HCT116 (cell line): ENCODE results near the gene PER2. TPM values are rescaled to one million over a fixed set of nuclear protein-coding genes. Genes with fewer than 3 reads are reported as not detected.

Source experiments
- ATAC-seq: fragments of 200-7000 bp; cut with Tn5 transposase; 2 replicates; pipeline ENCODE4 v1.9.1; 2020; ENCODE audit warnings: mild to moderate bottlenecking, moderate library complexity
- BruUV-seq: library from RNA; stranded (reverse); fragments of 400-500 nt; replicated peaks from 2 replicates; lab custom pipeline; 2021; lab: Mats Ljungman, UMichigan
- CTCF ChIA-PET: fragments of 300-600 bp; sonication (Branson Sonifier 250); formaldehyde crosslinking; loops from one replicate; lab custom pipeline; 2021; ENCODE audit warnings: antibody characterized with exemption; lab: Charles Lee
- POLR2A ChIA-PET: fragments of 300-600, 350-600 bp; sonication (Branson Sonifier 250); formaldehyde crosslinking; loops from one replicate; lab custom pipeline; 2021; ENCODE audit warnings: antibody characterized with exemption; lab: Charles Lee
- RAD21 ChIA-PET, 2 experiments: fragments of 300-600 bp; sonication (Branson Sonifier 250); formaldehyde crosslinking; loops; one replicate each; lab custom pipeline; 2023; ENCODE audit warnings: low total read pairs in 2 of 2; ENCODE audit not compliant: uncharacterized antibody in 2 of 2, unreplicated experiment in 2 of 2, low non-redundant PET in 1 of 2; lab: Charles Lee
- DNase-seq: peaks from one replicate; pipeline ENCODE4 v3.0.0-alpha.2; 2010; ENCODE audit warnings: low read depth, low spot score
- H2AFZ ChIP-seq: fragments of 200-600 bp; shearing (Covaris generic), sonication (generic); 2 replicates; pipeline ENCODE4 v1.6.1; 2017; ENCODE audit warnings: low read depth, mixed run types, mixed read lengths, antibody characterized with exemption, low read length; ENCODE audit not compliant: poor library complexity, severe bottlenecking
- H3K27ac ChIP-seq: 2 replicates; pipeline ENCODE4 v1.5.1; 2012; ENCODE audit warnings: low read depth, low read length
- H3K27me3 ChIP-seq: fragments of 200-600 bp; sonication (generic); 2 replicates; pipeline ENCODE4 v1.6.1; 2016; ENCODE audit warnings: mixed run types, low read length, mixed read lengths; ENCODE audit not compliant: insufficient read depth
- H3K36me3 ChIP-seq, 2 experiments: fragments of 200-500 bp in 1 of 2; fragments of 200-600 bp in 1 of 2; sonication (Bioruptor generic) in 1 of 2; sonication (generic) in 1 of 2; 2 replicates each; pipeline versions ENCODE4 v1.5.1 to v1.6.1; 2014 to 2016; ENCODE audit warnings: low read length in 2 of 2, inconsistent platforms in 1 of 2, mixed read lengths in 1 of 2, mixed run types in 1 of 2; ENCODE audit not compliant: insufficient read depth in 2 of 2, control insufficient read depth in 1 of 2
- H3K4me1 ChIP-seq, 2 experiments: fragments of 200-600 bp in 1 of 2; sonication (generic) in 1 of 2; 2 replicates each; pipeline versions ENCODE4 v1.5.1 to v1.6.1; 2012 to 2017; ENCODE audit warnings: low read length in 2 of 2, inconsistent platforms in 1 of 2, mild to moderate bottlenecking in 1 of 2, mixed read lengths in 1 of 2, mixed run types in 1 of 2, moderate library complexity in 1 of 2; ENCODE audit not compliant: insufficient read depth in 2 of 2, control insufficient read depth in 1 of 2
- H3K4me2 ChIP-seq: fragments of 200-600 bp; sonication (generic); 2 replicates; pipeline ENCODE4 v1.6.1; 2017; ENCODE audit warnings: mixed run types, low read length, mixed read lengths
- H3K4me3 ChIP-seq, 2 experiments: fragments of 200-600 bp in 1 of 2; sonication (generic) in 1 of 2; replicated peaks in 1 of 2; 2 replicates each; pipeline ENCODE4 v1.5.1; 2011 to 2016; ENCODE audit warnings: low read length in 2 of 2, control low read depth in 1 of 2, low read depth in 1 of 2, mild to moderate bottlenecking in 1 of 2, mixed read lengths in 1 of 2, mixed run types in 1 of 2
- H3K79me2 ChIP-seq: fragments of 200-600 bp; sonication (generic); 2 replicates; pipeline ENCODE4 v1.6.1; 2017; ENCODE audit warnings: mild to moderate bottlenecking, mixed run types, low read length, moderate library complexity, mixed read lengths; ENCODE audit not compliant: insufficient read depth
- H3K9ac ChIP-seq: fragments of 200-600 bp; sonication (generic); 2 replicates; pipeline ENCODE4 v1.6.1; 2016; ENCODE audit warnings: low read length, mixed read lengths
- H3K9me2 ChIP-seq: fragments of 200-600 bp; sonication (generic), shearing (Covaris generic); 2 replicates; pipeline ENCODE4 v1.6.1; 2017; ENCODE audit warnings: mixed run types, mild to moderate bottlenecking, moderate library complexity; ENCODE audit not compliant: insufficient read depth
- H3K9me3 ChIP-seq, 2 experiments: fragments of 200-500 bp in 1 of 2; fragments of 200-600 bp in 1 of 2; sonication (Bioruptor generic) in 1 of 2; sonication (generic) in 1 of 2; 2 replicates each; pipeline ENCODE4 v1.6.1; 2014 to 2017; ENCODE audit warnings: low read length in 2 of 2, mixed read lengths in 2 of 2, inconsistent platforms in 1 of 2, low read depth in 1 of 2, mild to moderate bottlenecking in 1 of 2, mixed run types in 1 of 2, moderate library complexity in 1 of 2; ENCODE audit not compliant: control insufficient read depth in 1 of 2, insufficient read depth in 1 of 2
- H4K20me1 ChIP-seq: fragments of 200-600 bp; sonication (generic), shearing (Covaris generic); 2 replicates; pipeline ENCODE4 v1.6.1; 2017; ENCODE audit warnings: mixed run types, mild to moderate bottlenecking, moderate library complexity; ENCODE audit not compliant: insufficient read depth
- CBX3 ChIP-seq: IDR thresholded peaks from 2 replicates; pipeline ENCODE4 v1.6.1; 2012; ENCODE audit warnings: low read depth
- CEBPB ChIP-seq: IDR thresholded peaks from 2 replicates; pipeline ENCODE4 v1.6.1; 2012; ENCODE audit warnings: low read depth
- EGR1 ChIP-seq: IDR thresholded peaks from 2 replicates; pipeline ENCODE4 v1.6.1; 2012; ENCODE audit warnings: low read depth
- ELF1 ChIP-seq: IDR thresholded peaks from 2 replicates; pipeline ENCODE4 v1.6.1; 2012; ENCODE audit warnings: low read depth, borderline replicate concordance
- FOSL1 ChIP-seq: IDR thresholded peaks from 2 replicates; pipeline ENCODE4 v1.6.1; 2012; ENCODE audit warnings: low read depth
- POLR2A ChIP-seq: IDR thresholded peaks from 2 replicates; pipeline ENCODE4 v1.7.0; 2011; ENCODE audit warnings: borderline replicate concordance; ENCODE audit not compliant: insufficient read depth, insufficient read length; ENCODE audit errors: extremely low read depth
- SRF ChIP-seq: IDR thresholded peaks from 2 replicates; pipeline ENCODE4 v1.6.1; 2012; ENCODE audit warnings: low read depth
- YY1 ChIP-seq: IDR thresholded peaks from 2 replicates; pipeline ENCODE4 v1.6.1; 2011; ENCODE audit warnings: low read length, low read depth, moderate library complexity, mild to moderate bottlenecking; ENCODE audit not compliant: insufficient replicate concordance; ENCODE audit errors: extremely low read depth
- ZFX ChIP-seq: fragments of 450-650 bp; IDR thresholded peaks from 2 replicates; pipeline ENCODE4 v1.6.1; 2017
- intact Hi-C: fragments of 100-400 bp; cut with micrococcal nuclease; formaldehyde crosslinking; loops from 2 replicates; pipeline ENCODE4 v1.10.0; 2022
- total RNA-seq: library from RNA; stranded (reverse); gene quantifications from one replicate; pipeline ENCODE4 v1.2.1, GENCODE V29; 2021; ENCODE audit not compliant: unreplicated experiment
- TF ChIP-seq, protein P1 (sequence below), 3 experiments: fragments of 200-600 bp in 1 of 3; sonication (generic) in 1 of 3; IDR thresholded peaks in 2 of 3; conservative IDR thresholded peaks in 1 of 3; 2 replicates each; pipeline ENCODE4 v1.5.1; 2012 to 2017; ENCODE audit warnings: low read depth in 2 of 3, low read length in 2 of 3, antibody characterized with exemption in 1 of 3, borderline replicate concordance in 1 of 3, control low read depth in 1 of 3, mild to moderate bottlenecking in 1 of 3, mixed read lengths in 1 of 3, mixed run types in 1 of 3, moderate library complexity in 1 of 3; ENCODE audit not compliant: insufficient read depth in 1 of 3
- TF ChIP-seq, protein P2 (sequence below): IDR thresholded peaks from 2 replicates; pipeline ENCODE4 v1.6.1; 2012; ENCODE audit warnings: low read depth

The PER2 gene
- total RNA-seq, 1 experiment from 2014 or later: 18.7 TPM

DNA sequence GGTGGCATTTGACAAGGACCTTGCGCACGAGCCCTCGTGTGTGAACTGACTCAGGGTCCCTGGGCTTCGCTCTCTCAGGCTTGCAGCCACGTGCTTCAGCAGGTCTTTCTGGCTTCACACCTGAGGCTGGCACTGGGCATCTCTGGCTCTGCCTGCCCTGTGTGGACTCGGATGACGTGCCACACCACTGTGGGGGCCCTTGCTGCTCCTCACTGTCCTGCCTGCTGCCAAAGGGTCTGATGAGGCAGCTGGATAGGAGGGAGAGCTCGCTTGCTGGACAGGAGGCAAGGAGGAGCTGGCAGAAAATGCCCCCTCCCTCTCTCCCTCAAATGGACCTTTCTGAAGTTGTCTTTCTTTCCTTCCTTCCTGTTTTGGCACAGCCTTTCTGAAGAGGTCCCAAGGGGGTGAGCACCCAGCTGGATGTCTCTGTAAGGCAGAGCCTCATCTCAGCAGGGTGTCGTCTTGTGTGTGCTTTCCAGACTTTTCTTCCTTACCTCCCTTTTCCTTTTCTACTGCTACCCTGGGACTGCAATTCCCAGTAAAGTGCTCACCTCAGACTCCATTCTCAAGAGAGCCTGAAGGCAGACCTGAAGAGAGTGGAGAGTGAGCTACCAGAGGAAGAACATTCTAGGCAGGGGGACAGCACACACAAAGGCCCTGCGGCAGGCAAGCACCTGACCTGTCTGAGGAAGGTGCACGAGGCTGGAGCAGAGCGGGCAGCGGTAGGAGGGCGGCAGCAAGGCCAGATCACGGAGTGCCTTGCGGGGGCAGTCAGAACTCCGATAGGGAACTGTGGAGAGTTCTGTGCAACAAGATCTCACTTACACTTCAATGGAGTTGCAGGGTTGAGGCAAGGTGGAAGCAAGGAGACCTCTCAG is 5.3 kb downstream of the PER2 start:
- H3K4me1 ChIP-seq: peaks cover 5 to 20% of the 10 kb centered on the region in 2 experiments; a peak in 3 of 4 replicates
- H4K20me1 ChIP-seq: 0 out of 2 replicates have a peak, but pooled peaks cover 4% of the 10 kb centered on the region
- no peaks in the 10 kb centered on the region for H3K36me3 ChIP-seq
- BruUV-seq: no TSS peak
- no peak overlapping the region for H3K4me2 ChIP-seq
- no peak overlapping the region for H3K4me3 ChIP-seq
- intact Hi-C loops: no loop called here
- POLR2A ChIA-PET: no interaction called here
- CTCF ChIA-PET: no interaction called here
- H3K79me2 ChIP-seq: peaks cover 61% of the 10 kb centered on the region
- TF ChIP-seq YY1 (no peak), EGR1 (no peak), FOSL1 (no peak), CBX3 (no peak), CEBPB (no peak), ELF1 (no peak), SRF (no peak), POLR2A (no peak), ZFX (no peak)
- TF ChIP-seq, protein P1, sequence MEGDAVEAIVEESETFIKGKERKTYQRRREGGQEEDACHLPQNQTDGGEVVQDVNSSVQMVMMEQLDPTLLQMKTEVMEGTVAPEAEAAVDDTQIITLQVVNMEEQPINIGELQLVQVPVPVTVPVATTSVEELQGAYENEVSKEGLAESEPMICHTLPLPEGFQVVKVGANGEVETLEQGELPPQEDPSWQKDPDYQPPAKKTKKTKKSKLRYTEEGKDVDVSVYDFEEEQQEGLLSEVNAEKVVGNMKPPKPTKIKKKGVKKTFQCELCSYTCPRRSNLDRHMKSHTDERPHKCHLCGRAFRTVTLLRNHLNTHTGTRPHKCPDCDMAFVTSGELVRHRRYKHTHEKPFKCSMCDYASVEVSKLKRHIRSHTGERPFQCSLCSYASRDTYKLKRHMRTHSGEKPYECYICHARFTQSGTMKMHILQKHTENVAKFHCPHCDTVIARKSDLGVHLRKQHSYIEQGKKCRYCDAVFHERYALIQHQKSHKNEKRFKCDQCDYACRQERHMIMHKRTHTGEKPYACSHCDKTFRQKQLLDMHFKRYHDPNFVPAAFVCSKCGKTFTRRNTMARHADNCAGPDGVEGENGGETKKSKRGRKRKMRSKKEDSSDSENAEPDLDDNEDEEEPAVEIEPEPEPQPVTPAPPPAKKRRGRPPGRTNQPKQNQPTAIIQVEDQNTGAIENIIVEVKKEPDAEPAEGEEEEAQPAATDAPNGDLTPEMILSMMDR (IDR thresholded peaks at IDR 0.05 in 2 of 3, conservative IDR thresholded peaks at IDR 0.05 in 1 of 3; ENCODE audit: borderline replicate concordance in 1 of 3, insufficient read depth in 1 of 3, low read depth in 2 of 3, low read length in 2 of 3): no peak
- TF ChIP-seq, protein P2, sequence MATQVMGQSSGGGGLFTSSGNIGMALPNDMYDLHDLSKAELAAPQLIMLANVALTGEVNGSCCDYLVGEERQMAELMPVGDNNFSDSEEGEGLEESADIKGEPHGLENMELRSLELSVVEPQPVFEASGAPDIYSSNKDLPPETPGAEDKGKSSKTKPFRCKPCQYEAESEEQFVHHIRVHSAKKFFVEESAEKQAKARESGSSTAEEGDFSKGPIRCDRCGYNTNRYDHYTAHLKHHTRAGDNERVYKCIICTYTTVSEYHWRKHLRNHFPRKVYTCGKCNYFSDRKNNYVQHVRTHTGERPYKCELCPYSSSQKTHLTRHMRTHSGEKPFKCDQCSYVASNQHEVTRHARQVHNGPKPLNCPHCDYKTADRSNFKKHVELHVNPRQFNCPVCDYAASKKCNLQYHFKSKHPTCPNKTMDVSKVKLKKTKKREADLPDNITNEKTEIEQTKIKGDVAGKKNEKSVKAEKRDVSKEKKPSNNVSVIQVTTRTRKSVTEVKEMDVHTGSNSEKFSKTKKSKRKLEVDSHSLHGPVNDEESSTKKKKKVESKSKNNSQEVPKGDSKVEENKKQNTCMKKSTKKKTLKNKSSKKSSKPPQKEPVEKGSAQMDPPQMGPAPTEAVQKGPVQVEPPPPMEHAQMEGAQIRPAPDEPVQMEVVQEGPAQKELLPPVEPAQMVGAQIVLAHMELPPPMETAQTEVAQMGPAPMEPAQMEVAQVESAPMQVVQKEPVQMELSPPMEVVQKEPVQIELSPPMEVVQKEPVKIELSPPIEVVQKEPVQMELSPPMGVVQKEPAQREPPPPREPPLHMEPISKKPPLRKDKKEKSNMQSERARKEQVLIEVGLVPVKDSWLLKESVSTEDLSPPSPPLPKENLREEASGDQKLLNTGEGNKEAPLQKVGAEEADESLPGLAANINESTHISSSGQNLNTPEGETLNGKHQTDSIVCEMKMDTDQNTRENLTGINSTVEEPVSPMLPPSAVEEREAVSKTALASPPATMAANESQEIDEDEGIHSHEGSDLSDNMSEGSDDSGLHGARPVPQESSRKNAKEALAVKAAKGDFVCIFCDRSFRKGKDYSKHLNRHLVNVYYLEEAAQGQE: no peak
- no peaks in the 10 kb centered on the region for H3K27me3 ChIP-seq
- H3K9ac ChIP-seq: no peak overlapping the region
- RAD21 ChIA-PET: no interaction called here
- DNase-seq (no peak), ATAC-seq (no peak)
- H2AFZ ChIP-seq: no peak overlapping the region
- no peaks in the 10 kb centered on the region for H3K9me3 ChIP-seq
- H3K9me2 ChIP-seq: no peaks in the 10 kb centered on the region
- H3K27ac ChIP-seq: no peak overlapping the region
